Measurements from ENCODE around the gene PXDC1.
"Not testable (repeated sequence)": the region's sequence is repeated elsewhere in the genome, so short reads cannot be mapped to it uniquely, and the experiment has no call there.

The PXDC1 gene

DNA sequence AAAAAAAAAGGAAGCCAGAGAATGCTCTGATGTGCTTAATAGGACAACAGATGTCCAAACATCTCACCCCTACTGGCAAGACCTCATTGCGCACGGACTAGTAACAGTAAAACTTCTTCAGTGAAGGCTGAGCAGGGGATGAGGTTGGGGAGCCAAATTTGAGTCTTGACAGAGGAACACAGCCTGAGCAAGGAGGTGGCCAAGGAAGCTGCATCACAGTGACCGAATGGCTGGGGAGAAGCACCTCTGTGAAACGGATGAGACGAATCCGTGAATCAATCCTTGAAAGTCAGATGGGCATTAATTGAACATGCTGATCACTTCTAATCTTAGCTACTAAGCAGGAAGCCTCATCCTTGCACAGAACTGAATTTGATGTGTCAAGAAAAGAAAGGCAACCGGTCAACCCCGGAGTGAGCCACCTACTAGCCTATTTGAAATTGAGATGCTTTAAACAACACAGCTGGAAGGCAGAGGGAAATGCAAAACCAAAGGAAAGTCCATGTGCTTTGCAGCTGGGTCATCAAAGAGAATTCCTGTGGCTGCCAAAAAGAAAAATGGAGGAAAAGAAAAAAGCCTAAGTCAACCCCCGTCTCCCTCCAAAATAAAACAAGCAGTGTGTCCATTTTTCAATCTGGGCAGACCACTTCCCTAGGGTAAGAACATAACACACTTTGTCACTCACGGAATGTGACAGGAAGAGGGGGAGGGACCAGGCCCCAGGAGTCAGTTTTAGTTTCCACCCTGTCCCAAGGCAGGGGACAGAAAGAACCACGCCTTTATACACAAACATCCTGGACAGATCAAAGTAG lies 29.5 kb downstream of the PXDC1 start:
- H3K4me3 ChIP-seq (ENCODE audit: low read depth, low read length): no peak overlapping the region
- no peak for DNase-seq (ENCODE audit: low read depth)
- TF ChIP-seq, protein P1, sequence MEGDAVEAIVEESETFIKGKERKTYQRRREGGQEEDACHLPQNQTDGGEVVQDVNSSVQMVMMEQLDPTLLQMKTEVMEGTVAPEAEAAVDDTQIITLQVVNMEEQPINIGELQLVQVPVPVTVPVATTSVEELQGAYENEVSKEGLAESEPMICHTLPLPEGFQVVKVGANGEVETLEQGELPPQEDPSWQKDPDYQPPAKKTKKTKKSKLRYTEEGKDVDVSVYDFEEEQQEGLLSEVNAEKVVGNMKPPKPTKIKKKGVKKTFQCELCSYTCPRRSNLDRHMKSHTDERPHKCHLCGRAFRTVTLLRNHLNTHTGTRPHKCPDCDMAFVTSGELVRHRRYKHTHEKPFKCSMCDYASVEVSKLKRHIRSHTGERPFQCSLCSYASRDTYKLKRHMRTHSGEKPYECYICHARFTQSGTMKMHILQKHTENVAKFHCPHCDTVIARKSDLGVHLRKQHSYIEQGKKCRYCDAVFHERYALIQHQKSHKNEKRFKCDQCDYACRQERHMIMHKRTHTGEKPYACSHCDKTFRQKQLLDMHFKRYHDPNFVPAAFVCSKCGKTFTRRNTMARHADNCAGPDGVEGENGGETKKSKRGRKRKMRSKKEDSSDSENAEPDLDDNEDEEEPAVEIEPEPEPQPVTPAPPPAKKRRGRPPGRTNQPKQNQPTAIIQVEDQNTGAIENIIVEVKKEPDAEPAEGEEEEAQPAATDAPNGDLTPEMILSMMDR (IDR thresholded peaks at IDR 0.05; ENCODE audit: insufficient read depth, low read depth, low read length, missing control alignments): no peak

DNA sequence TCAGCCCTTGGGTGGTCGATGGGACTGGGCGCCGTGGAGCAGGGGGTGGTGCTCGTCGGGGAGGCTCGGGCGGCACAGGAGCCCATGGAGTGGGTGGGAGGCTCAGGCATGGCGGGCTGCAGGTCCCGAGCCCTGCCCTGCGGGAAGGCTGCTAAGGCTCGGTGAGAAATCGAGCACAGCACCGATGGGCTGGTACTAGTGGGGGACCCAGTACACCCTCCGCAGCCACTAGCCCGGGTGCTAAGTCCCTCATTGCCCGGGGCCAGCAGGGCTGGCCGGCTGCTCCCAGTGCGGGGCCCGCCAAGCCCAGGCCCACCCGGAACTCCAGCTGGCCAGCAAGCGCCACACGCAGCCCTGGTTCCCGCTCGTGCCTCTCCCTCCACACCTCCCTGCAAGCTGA lies 30.7 kb downstream of the PXDC1 start:
- not testable (repeated sequence) for H3K4me3 ChIP-seq (ENCODE audit: low read depth, low read length); DNase-seq (ENCODE audit: low read depth)

DNA sequence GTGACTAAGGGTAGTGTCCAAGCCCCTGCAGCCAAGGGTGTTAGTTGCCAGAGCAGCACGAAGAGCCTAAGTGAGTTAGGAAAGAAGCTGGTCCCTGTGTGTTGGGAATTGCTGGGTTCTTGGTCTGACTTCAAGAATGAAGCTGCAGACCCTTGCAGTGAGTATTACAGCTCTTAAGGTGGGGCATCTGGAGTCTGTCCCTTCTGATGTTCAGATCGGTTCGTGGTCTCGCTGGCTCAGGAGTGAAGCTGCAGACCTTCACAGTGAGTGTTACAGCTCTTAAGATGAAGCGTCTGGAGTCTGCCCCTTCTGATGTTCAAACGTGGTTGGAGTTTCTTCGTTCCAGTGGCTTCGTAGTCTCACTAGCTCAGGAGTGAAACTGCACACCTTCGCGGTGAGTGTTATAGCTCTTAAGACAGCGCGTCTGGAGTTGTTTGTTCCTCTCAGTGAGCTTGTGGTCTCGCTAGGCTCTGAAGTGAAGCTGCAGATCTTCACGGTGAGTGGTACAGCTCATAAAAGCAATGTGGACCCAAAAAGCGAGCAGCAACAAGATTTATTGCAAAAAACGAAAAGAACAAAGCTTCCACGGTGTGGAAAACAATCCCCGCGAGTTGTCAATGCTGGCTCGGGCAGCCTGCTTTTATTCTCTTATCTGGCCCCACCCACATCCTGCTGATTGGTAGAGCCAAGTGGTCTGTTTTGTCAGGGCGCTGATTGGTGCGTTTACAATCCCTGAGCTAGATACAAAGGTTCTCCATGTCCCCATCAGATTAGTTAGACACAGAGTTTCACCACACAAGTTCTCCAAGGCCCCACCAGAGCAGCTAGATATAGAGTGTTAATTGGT lies 31.8 kb downstream of the PXDC1 start:
- DNase-seq (ENCODE audit: low read depth): no peak
- TF ChIP-seq, protein P1 (IDR thresholded peaks at IDR 0.05; ENCODE audit: insufficient read depth, low read depth, low read length, missing control alignments): no peak
- H3K4me3 ChIP-seq (ENCODE audit: low read depth, low read length): no peak overlapping the region

DNA sequence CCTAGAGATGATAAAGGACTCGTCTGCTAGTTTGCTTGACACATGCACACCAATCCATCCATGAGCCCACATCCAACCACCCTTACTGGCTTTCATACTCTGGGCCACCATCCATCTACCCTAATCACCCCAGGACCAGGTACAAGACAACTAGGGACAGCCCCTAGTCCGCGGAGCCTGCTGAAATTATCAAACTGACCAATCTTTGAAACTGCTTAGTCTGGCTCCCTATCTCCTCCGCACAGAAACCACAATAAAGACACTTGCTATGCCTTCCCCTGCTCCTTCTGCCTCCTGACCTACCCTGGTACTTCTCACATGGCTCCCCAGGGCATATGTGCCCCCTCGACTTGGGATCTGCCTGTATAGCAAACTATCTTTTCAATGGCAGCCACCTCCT lies 33.1 kb downstream of the PXDC1 start:
- TF ChIP-seq, protein P1 (IDR thresholded peaks at IDR 0.05; ENCODE audit: insufficient read depth, low read depth, low read length, missing control alignments): no peak
- H3K4me3 ChIP-seq (ENCODE audit: low read depth, low read length): no peak overlapping the region
- DNase-seq (ENCODE audit: low read depth): no peak

DNA sequence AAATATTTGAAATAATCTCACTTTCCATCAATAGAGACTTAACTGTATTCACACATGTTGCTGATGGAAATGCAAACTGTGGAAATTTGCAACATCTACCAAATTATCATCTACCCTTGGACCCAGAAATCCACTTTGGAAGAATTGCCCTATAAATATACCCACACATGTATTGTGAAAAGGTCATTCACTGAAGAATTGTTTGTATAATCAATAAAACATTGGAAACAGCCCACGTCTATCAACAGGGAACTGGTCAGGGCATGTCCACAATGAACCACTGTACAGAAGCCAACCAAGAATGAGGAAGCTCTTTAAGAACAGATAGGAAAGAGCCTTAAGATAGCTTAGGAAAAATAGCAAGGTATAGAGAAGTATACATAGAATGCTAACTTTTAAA lies 36.2 kb downstream of the PXDC1 start:
- no peak overlapping the region for H3K4me3 ChIP-seq (ENCODE audit: low read depth, low read length)
- DNase-seq (ENCODE audit: low read depth): no peak
- TF ChIP-seq, protein P1 (IDR thresholded peaks at IDR 0.05; ENCODE audit: insufficient read depth, low read depth, low read length, missing control alignments): no peak

DNA sequence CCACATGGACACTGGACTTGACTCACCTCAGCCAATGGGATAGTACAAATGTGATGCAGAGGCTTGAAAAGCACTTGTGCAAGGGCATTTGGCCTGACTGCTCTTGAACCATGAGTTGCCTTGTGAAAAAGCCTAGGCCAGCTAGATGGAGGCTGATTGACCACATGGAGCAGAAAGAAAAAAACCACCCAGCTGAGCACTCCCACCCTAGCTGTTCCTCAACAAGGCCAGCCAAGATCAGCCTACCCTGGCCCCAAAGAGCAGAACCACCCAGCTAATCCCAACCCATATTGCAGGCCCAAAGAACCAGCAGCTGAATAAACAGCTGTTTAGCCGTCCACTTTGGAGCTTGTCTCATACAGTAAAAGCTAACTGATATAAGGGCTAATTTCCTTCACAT lies 36.7 kb downstream of the PXDC1 start:
- DNase-seq (ENCODE audit: low read depth): no peak
- no peak overlapping the region for H3K4me3 ChIP-seq (ENCODE audit: low read depth, low read length)
- TF ChIP-seq, protein P1 (IDR thresholded peaks at IDR 0.05; ENCODE audit: insufficient read depth, low read depth, low read length, missing control alignments): no peak

DNA sequence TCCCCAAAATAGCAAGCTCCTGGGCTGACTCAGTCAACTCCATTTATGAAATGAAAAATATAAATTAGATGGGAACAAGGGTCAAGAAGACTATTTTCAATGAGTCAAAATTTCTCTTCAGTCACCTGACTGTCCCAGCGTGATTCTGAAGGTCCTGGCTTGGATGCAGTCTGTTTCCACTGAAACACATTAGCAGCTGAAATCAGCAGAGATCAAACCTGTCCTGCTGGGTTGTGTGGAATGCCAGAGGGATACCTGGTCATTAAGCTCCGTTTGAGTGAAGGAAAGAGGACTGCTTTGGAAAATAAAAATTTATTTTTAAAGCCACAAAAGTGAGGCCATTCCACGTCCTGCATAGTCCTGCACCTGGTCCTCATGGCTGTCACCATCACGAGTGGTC lies 37.4 kb downstream of the PXDC1 start:
- no peak overlapping the region for H3K4me3 ChIP-seq (ENCODE audit: low read depth, low read length)
- TF ChIP-seq, protein P1 (IDR thresholded peaks at IDR 0.05; ENCODE audit: insufficient read depth, low read depth, low read length, missing control alignments): no peak
- DNase-seq (ENCODE audit: low read depth): no peak
